Testis (tissue), 3 donors: Measurements from ENCODE around the gene LIN7A. TPM values are rescaled to one million over a fixed set of nuclear protein-coding genes. Genes with fewer than 3 reads are reported as not detected.

ENCODE experiments used
- DNase-seq: peaks from one replicate; pipeline ENCODE4 v3.0.0-alpha.2; 2019
- H3K27ac ChIP-seq, 2 donors: fragments of 200-600 bp; sonication (generic); one replicate each; pipeline ENCODE4 v1.5.1; 2019
- H3K27me3 ChIP-seq: fragments of 200-600 bp; sonication (generic); one replicate; pipeline ENCODE4 v1.5.1; 2019
- H3K36me3 ChIP-seq: fragments of 200-600 bp; sonication (generic); one replicate; pipeline ENCODE4 v1.5.1; 2017; ENCODE audit warnings: low read depth; ENCODE audit errors: missing control alignments
- H3K4me1 ChIP-seq: fragments of 200-600 bp; sonication (generic); one replicate; pipeline ENCODE4 v1.5.1; 2019
- H3K4me3 ChIP-seq, 2 donors: fragments of 200-600 bp; sonication (generic); one replicate each; pipeline ENCODE4 v1.5.1; 2017 to 2019
- H3K9me3 ChIP-seq: fragments of 200-600 bp; sonication (generic); one replicate; pipeline ENCODE4 v1.5.1; 2017
- POLR2A ChIP-seq: fragments of 450-650 bp; IDR thresholded peaks from one replicate; pipeline ENCODE4 v1.6.1; 2017; ENCODE audit warnings: antibody characterized with exemption, mild to moderate bottlenecking, moderate library complexity
- WGBS, 2 donors: methylation state at CpG; one replicate each; pipeline ENCODE4 v1.1.5; 2018; 5-methylcytosine and 5-hydroxymethylcytosine counted together
- intact Hi-C: fragments of 100-400 bp; cut with DNase I; formaldehyde crosslinking; loops from one replicate; pipeline ENCODE4 v1.15.1; 2023; ENCODE audit warnings: low total_unique reads
- polyA plus RNA-seq: library from polyadenylated mRNA; stranded (reverse); fragments of 350-450 nt; fragmentation: Illumina TruSeq; extraction: RNeasy Lipid Tissue Mini Kit (QIAGEN cat#74804); gene quantifications from one replicate; pipeline ENCODE4 v1.2.3, GENCODE V29; 2014; ENCODE audit warnings: low read depth, low replicate concordance; ENCODE audit not compliant: insufficient read depth
- total RNA-seq, 2 donors: library from RNA; depleted of rRNA; stranded (reverse); fragments of >200 nt; gene quantifications; one replicate each; pipeline ENCODE4 v1.2.3, GENCODE V29; 2016
- TF ChIP-seq, protein P1 (sequence below), 3 experiments: fragments of 450-650 bp in 2 of 3; fragments of 200-600 bp in 1 of 3; sonication (generic) in 1 of 3; IDR thresholded peaks; one replicate each; pipeline ENCODE4 v1.5.1; 2016 to 2019; ENCODE audit warnings: antibody characterized with exemption in 3 of 3, mild to moderate bottlenecking in 2 of 3, moderate library complexity in 1 of 3

The LIN7A gene
- total and polyA plus RNA-seq, 3 donors from 2014 or later = 5.8 to 48.6 (median 12.0) TPM

DNA sequence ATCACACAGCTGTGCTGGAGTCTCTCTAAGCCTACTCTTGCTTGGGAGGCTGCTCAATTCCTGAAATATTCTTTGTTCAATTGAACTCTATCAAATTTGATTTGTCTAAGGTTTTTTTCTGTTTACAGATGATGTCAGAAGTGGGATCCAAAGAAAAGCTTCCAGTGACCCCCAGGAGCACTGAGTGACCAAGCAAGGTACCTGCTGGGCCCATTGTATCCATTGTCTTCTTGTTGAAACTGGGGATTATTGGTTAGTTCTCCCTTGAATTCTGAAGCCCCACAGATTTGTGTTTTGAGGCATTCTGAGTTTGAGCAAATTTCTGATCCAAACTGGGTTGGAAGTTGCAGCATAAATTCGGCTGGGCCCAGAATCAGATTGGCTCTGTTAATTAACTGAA is 156.4 kb downstream of the LIN7A start:
- TF ChIP-seq, protein P1, sequence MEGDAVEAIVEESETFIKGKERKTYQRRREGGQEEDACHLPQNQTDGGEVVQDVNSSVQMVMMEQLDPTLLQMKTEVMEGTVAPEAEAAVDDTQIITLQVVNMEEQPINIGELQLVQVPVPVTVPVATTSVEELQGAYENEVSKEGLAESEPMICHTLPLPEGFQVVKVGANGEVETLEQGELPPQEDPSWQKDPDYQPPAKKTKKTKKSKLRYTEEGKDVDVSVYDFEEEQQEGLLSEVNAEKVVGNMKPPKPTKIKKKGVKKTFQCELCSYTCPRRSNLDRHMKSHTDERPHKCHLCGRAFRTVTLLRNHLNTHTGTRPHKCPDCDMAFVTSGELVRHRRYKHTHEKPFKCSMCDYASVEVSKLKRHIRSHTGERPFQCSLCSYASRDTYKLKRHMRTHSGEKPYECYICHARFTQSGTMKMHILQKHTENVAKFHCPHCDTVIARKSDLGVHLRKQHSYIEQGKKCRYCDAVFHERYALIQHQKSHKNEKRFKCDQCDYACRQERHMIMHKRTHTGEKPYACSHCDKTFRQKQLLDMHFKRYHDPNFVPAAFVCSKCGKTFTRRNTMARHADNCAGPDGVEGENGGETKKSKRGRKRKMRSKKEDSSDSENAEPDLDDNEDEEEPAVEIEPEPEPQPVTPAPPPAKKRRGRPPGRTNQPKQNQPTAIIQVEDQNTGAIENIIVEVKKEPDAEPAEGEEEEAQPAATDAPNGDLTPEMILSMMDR (IDR thresholded peaks at IDR 0.05) = no peak
- TF ChIP-seq POLR2A = no peak
- WGBS, 2 donors = 92 to 100% methylated on average over 1 of the region's 1 CpG
- H3K9me3 ChIP-seq = no peaks in the 10 kb centered on the region
- no peak overlapping the region for H3K4me3 ChIP-seq
- no peak for DNase-seq
- intact Hi-C loops = no loop called here
- H3K4me1 ChIP-seq = peaks cover 7% of the 10 kb centered on the region
- H3K27me3 ChIP-seq = no peaks in the 10 kb centered on the region
- no peaks in the 10 kb centered on the region for H3K36me3 ChIP-seq
- H3K27ac ChIP-seq = no peak overlapping the region

DNA sequence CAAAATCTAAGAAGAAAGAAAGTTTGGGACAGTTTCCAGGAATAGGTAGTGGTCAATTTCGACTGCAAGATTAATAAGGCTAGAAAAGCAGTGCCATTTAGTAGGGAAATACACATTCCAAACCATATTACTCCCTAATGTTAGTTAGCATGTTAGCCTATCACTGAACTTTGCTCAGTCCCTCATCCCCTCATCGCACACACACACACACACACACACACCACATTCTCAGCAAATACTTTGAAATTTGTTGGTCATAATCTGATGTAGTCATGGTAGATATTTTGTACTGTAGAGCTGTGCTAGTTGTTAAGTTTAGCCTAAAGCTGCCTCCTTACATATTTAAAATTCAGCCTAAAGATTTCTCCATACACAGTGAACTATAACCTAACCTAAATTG is 157.0 kb downstream of the LIN7A start:
- TF ChIP-seq POLR2A = no peak
- TF ChIP-seq, protein P1 (IDR thresholded peaks at IDR 0.05) = no peak
- no peak overlapping the region for H3K27ac ChIP-seq
- H3K4me1 ChIP-seq = peaks cover 7% of the 10 kb centered on the region
- H3K9me3 ChIP-seq = no peaks in the 10 kb centered on the region
- H3K4me3 ChIP-seq = no peak overlapping the region
- 66 to 92% methylated on average over 2 of the region's 2 CpGs for WGBS, 2 donors
- H3K36me3 ChIP-seq = no peaks in the 10 kb centered on the region
- DNase-seq = no peak
- intact Hi-C loops = no loop called here
- H3K27me3 ChIP-seq = no peaks in the 10 kb centered on the region

DNA sequence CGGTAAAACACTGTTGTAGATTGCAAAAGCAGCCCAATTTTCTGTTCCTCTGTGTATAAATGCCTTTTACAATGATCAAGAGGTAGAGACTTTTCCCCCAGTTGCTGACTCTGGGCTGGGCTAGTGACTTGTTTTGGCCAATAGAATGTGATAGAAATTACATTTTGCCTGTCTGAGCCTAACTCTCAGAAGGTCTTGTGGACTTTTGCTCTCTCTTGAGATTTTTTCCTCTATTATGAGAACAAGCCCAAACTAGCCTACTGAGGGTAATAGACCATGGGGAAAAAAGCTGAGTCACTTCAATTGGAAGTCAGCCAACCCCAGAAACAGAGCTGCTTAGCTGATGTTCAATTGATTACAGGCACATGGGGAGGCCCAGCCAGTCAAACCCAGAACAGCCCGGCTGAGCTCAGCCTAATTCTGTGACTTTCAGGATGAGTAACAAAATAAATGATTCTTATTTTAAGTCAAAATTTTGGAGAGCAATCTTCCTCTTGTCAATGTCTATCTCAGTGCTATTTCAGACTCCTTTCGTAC is 159.7 kb downstream of the LIN7A start:
- H3K4me1 ChIP-seq = peaks cover 7% of the 10 kb centered on the region
- no peaks in the 10 kb centered on the region for H3K9me3 ChIP-seq
- 73 to 78% methylated on average over 3 of the region's 3 CpGs for WGBS, 2 donors
- intact Hi-C loops = no loop called here
- peak overlapping the region in 1 of 2 donors; percentile 25 for H3K27ac ChIP-seq
- DNase-seq = peak; percentile 60
- H3K36me3 ChIP-seq = no peaks in the 10 kb centered on the region
- no peak overlapping the region for H3K4me3 ChIP-seq
- no peaks in the 10 kb centered on the region for H3K27me3 ChIP-seq
- no peak for TF ChIP-seq POLR2A
- TF ChIP-seq, protein P1 (IDR thresholded peaks at IDR 0.05) = no peak

DNA sequence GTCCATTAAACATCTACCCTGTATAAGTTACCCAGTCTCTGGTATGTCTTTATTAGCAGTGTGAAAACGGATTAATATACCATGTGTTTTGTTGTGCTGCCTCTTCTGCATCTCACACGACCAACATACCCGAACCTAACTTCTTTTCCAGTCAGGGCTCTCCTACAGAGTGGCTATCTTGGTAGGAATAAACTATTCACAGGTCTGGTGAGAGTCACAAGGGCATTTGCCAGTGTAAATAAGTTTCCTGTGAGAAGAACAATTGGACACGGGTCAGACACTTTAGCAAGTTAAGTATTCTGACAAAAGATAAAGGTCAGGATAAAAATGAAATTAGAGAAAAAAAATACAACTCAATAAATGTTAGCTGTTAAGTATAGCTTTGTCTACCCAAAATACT is 160.1 kb downstream of the LIN7A start:
- intact Hi-C loops = no loop called here
- no peak overlapping the region for H3K4me3 ChIP-seq
- H3K4me1 ChIP-seq = peaks cover 7% of the 10 kb centered on the region
- no peaks in the 10 kb centered on the region for H3K36me3 ChIP-seq
- no peak for TF ChIP-seq POLR2A
- TF ChIP-seq, protein P1 (IDR thresholded peaks at IDR 0.05) = no peak
- no peaks in the 10 kb centered on the region for H3K9me3 ChIP-seq
- WGBS, 2 donors = 76 to 86% methylated on average over 4 of the region's 4 CpGs
- DNase-seq = no peak
- peak overlapping the region in 1 of 2 donors; percentile 25 for H3K27ac ChIP-seq
- H3K27me3 ChIP-seq = no peaks in the 10 kb centered on the region

DNA sequence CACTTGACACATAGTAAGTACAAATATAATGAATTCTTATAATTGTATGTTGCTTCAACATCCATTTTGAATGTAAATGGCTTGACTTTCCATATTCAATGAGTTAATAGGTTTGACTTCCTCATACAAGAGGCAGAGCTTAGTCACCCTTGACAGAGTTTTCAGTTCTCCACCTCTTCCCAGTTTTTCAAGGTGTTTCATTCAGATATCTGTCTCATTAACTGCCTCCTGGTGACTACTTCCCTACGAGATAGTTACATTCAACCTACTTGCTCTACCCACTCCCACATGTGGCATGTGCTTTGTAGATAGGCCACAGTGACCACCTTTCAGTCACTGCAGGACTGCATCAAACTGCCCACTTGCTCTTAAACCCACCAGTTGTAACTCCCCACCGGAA is 161.0 kb downstream of the LIN7A start:
- H3K27me3 ChIP-seq = no peaks in the 10 kb centered on the region
- 77 to 90% methylated on average over 2 of the region's 2 CpGs for WGBS, 2 donors
- DNase-seq = no peak
- H3K4me1 ChIP-seq = peaks cover 7% of the 10 kb centered on the region
- no peak overlapping the region for H3K4me3 ChIP-seq
- H3K36me3 ChIP-seq = no peaks in the 10 kb centered on the region
- H3K9me3 ChIP-seq = no peaks in the 10 kb centered on the region
- H3K27ac ChIP-seq = no peak overlapping the region
- TF ChIP-seq, protein P1 (IDR thresholded peaks at IDR 0.05) = no peak
- TF ChIP-seq POLR2A = no peak
- intact Hi-C loops = no loop called here
